ENCODE results near the gene NIT1.

The NIT1 gene

DNA sequence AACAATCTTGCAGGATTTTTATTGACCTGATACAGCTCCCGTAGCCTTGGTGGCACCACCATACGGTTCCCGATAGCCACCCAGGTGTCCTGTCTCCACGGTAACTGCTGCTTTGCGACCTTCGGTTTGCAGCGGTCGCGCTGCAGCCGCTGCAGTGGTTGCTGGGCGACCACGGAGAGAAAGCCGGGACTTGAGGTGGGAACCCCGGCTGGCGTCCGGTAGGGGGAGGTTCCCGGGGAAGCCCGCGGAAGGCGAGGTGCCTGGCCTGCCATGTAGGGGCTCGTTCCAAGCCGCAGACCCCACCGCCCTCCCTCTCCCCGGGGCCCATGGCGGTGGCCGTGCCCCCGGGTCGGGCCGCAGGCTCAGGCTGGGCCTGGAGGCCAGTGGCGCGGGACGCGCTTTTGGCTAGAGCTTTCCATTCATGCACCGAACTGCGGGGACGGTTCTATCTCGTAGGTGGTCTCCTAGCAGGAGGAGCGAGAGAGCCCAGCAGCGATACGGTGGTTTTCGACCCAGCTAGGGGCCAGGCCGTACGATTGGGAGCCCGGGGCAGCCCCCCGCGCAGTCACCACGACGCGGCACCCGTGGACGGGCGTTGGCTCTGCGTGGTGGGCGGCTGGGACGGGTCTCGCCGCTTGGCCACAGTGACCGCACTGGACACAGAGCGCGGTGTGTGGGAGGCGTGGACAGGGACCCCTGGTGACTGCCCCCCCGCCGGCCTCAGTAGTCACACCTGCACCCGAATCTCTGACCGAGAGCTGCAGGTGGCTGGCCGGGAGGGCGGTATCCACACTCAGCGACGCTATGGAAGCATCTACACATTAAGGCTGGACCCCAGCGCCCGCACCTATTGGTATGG is 19.5 kb upstream of the NIT1 start, which contains the start of gene KLHDC9:
KLHDC9 (plus strand) TSS at position 152 of the 859 bp plus-strand sequence; CDS start at position 327, 175 bp downstream.
- Histone ChIP-seq H3K9me3 (replicated peaks; ENCODE audit: insufficient read depth, low read length) (no peaks in the 10 kb centered on the region), H3K9me2 (replicated peaks; ENCODE audit: insufficient read depth, low read length) (no peaks in the 10 kb centered on the region), H3K27me3 (replicated peaks; ENCODE audit: insufficient read depth, low read length) (no peaks in the 10 kb centered on the region), H3K4me1 (ENCODE audit: low read length) (peaks cover 14% of the 10 kb centered on the region), H3K4me2 (ENCODE audit: low read depth, low read length) (peak within 1 kb of the TSS; percentile 91), H3F3A (ENCODE audit: insufficient read depth, low read length) (peaks cover 26% of the 10 kb centered on the region), H3K9ac (ENCODE audit: low read length) (peak within 1 kb of the TSS; percentile 55), H3K36me3 (replicated peaks; ENCODE audit: insufficient read depth, low read length) (peaks cover 4% of the 10 kb centered on the region; the same call in 1 of the 2 replicates), H3K27ac (ENCODE audit: low read length) (peak within 1 kb of the TSS; percentile 67; the same call in 1 of the 2 replicates), H3K4me3 (ENCODE audit: low read length) (peak within 1 kb of the TSS; percentile 77), H3K79me2 (ENCODE audit: low read length) (peaks cover 9% of the 10 kb centered on the region), H4K20me1 (ENCODE audit: insufficient read depth, low read length) (no peaks in the 10 kb centered on the region), H2AFZ (ENCODE audit: low read length) (peak within 1 kb of the TSS; percentile 82)
- DNase-seq, result peak; percentile 98
- TF ChIP-seq, protein P1, sequence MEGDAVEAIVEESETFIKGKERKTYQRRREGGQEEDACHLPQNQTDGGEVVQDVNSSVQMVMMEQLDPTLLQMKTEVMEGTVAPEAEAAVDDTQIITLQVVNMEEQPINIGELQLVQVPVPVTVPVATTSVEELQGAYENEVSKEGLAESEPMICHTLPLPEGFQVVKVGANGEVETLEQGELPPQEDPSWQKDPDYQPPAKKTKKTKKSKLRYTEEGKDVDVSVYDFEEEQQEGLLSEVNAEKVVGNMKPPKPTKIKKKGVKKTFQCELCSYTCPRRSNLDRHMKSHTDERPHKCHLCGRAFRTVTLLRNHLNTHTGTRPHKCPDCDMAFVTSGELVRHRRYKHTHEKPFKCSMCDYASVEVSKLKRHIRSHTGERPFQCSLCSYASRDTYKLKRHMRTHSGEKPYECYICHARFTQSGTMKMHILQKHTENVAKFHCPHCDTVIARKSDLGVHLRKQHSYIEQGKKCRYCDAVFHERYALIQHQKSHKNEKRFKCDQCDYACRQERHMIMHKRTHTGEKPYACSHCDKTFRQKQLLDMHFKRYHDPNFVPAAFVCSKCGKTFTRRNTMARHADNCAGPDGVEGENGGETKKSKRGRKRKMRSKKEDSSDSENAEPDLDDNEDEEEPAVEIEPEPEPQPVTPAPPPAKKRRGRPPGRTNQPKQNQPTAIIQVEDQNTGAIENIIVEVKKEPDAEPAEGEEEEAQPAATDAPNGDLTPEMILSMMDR (IDR thresholded peaks at IDR 0.05; ENCODE audit: low read length), result peak; percentile 7; the same call in 1 of the 2 replicates
- TF ChIP-seq EZH2 (optimal IDR thresholded peaks at IDR 0.05; ENCODE audit: low read depth, low read length) (no peak), EZH2phosphoT487 (IDR thresholded peaks at IDR 0.05; ENCODE audit: low read length) (no peak)

DNA sequence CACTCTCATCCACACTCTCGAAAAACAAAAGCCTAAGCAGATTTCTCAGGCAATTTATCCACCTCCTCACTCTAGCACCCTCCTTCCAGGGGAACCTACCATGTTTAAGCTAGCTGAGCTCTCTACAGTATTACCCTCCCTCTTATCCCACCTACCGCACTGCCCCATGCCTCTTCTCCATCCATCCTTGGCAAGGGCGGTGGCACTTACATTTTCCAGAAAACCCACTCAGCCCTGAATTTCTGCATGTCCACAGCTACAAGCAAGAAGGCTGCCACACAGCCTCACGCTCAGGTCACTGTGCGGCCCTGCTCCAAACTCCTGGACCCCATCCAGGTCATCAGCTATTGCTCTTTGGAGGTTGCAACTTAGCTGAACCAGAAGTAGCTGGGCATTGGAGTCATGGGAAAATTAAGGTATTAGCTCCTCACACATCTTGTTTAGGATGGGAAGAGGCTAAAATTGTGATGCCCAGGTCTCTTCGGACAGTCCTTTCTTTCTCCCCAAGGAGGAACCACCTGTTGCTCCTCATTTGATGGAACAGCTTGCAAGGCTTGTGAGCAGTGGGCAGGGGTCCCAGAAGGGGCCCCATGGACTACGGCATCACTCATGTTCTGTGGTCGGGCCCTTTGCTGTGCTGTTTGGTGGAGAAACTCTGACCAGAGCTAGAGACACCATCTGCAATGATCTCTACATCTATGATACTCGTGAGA is 18.7 kb upstream of the NIT1 start:
- H3K9me2 ChIP-seq (replicated peaks; ENCODE audit: insufficient read depth, low read length), result no peaks in the 10 kb centered on the region
- H3K4me1 ChIP-seq (ENCODE audit: low read length), result peaks cover 14% of the 10 kb centered on the region
- peaks cover 4% of the 10 kb centered on the region; the same call in 1 of the 2 replicates for H3K36me3 ChIP-seq (replicated peaks; ENCODE audit: insufficient read depth, low read length)
- no peak for TF ChIP-seq EZH2 (optimal IDR thresholded peaks at IDR 0.05; ENCODE audit: low read depth, low read length)
- TF ChIP-seq EZH2phosphoT487 (IDR thresholded peaks at IDR 0.05; ENCODE audit: low read length), result no peak
- TF ChIP-seq, protein P1 (IDR thresholded peaks at IDR 0.05; ENCODE audit: low read length), result no peak
- H3K27ac ChIP-seq (ENCODE audit: low read length), result peak overlapping the region; percentile 67; the same call in 1 of the 2 replicates
- H3K9me3 ChIP-seq (replicated peaks; ENCODE audit: insufficient read depth, low read length), result no peaks in the 10 kb centered on the region
- peak overlapping the region; percentile 77 for H3K4me3 ChIP-seq (ENCODE audit: low read length)
- H4K20me1 ChIP-seq (ENCODE audit: insufficient read depth, low read length), result no peaks in the 10 kb centered on the region
- H2AFZ ChIP-seq (ENCODE audit: low read length), result peak overlapping the region; percentile 82; the same call in 1 of the 2 replicates
- H3F3A ChIP-seq (ENCODE audit: insufficient read depth, low read length), result peaks cover 26% of the 10 kb centered on the region
- peak overlapping the region; percentile 91 for H3K4me2 ChIP-seq (ENCODE audit: low read depth, low read length)
- no peak overlapping the region; the same call in 1 of the 2 replicates for H3K9ac ChIP-seq (ENCODE audit: low read length)
- no peaks in the 10 kb centered on the region for H3K27me3 ChIP-seq (replicated peaks; ENCODE audit: insufficient read depth, low read length)
- DNase-seq, result no peak
- H3K79me2 ChIP-seq (ENCODE audit: low read length), result peaks cover 16% of the 10 kb centered on the region

DNA sequence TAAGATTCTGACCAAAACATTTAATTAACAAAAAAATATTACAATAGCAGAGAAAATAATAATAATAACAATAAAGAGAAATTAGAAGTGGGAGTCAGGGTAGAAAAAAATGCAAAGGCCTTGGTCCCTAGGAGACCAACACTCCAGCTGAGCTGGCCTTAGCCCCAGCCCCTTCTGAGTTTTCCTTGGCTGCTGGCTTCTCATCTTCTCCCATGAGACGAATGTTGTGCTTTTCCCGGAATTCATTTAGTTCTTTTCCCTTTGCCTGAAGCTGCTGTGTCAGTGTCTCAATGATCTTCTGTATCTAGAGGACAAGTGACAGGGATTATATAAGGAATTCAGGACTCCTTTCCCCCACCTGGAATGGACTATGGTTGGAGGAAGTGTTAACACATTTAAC is 17.3 kb upstream of the NIT1 start:
- no peak for TF ChIP-seq EZH2 (optimal IDR thresholded peaks at IDR 0.05; ENCODE audit: low read depth, low read length)
- TF ChIP-seq, protein P1 (IDR thresholded peaks at IDR 0.05; ENCODE audit: low read length), result no peak
- TF ChIP-seq EZH2phosphoT487 (IDR thresholded peaks at IDR 0.05; ENCODE audit: low read length), result no peak
- Histone ChIP-seq H3K4me2 (ENCODE audit: low read depth, low read length) (no peak overlapping the region), H3F3A (ENCODE audit: insufficient read depth, low read length) (peaks cover 26% of the 10 kb centered on the region), H3K4me3 (ENCODE audit: low read length) (no peak overlapping the region), H2AFZ (ENCODE audit: low read length) (no peak overlapping the region), H3K9me3 (replicated peaks; ENCODE audit: insufficient read depth, low read length) (no peaks in the 10 kb centered on the region), H3K79me2 (ENCODE audit: low read length) (peaks cover 30% of the 10 kb centered on the region), H3K9ac (ENCODE audit: low read length) (no peak overlapping the region), H3K27ac (ENCODE audit: low read length) (no peak overlapping the region), H3K36me3 (replicated peaks; ENCODE audit: insufficient read depth, low read length) (peaks cover 4% of the 10 kb centered on the region; the same call in 1 of the 2 replicates), H3K9me2 (replicated peaks; ENCODE audit: insufficient read depth, low read length) (no peaks in the 10 kb centered on the region), H4K20me1 (ENCODE audit: insufficient read depth, low read length) (0 out of 2 replicates have a peak, but pooled peaks cover 2% of the 10 kb centered on the region), H3K27me3 (replicated peaks; ENCODE audit: insufficient read depth, low read length) (no peaks in the 10 kb centered on the region), H3K4me1 (ENCODE audit: low read length) (peaks cover 14% of the 10 kb centered on the region)
- no peak for DNase-seq

Measured in MM.1S (cell line).